Measurements from ENCODE around the gene MIS18A. TPM values are rescaled to one million over a fixed set of nuclear protein-coding genes. Genes with fewer than 3 reads are reported as not detected.

The MIS18A gene
- 15.4 and 17.2 TPM in 2 replicates for total RNA-seq (2014; rRNA removed; shearing (Covaris generic); ENCODE audit: low replicate concordance)

GRCh38 chr21:32278518-32279376 lies at the start of gene MIS18A:
Gene MIS18A (minus strand): TSS chr21:32279049. CDS start chr21:32279014, 35 bp downstream.
- Histone ChIP-seq H3K79me2 (ENCODE audit: low read length) (peaks cover 49% of the 10 kb centered on the region), H3K9me3 (ENCODE audit: low read length) (no peaks in the 10 kb centered on the region), H3K27ac (ENCODE audit: low read length) (no peak within 1 kb of the TSS)

GRCh38 chr21:32328595-32328994 lies 49.7 kb upstream of the MIS18A start:
- Histone ChIP-seq H3K4me3 (ENCODE audit: low read length) (no peak overlapping the region), H3K36me3 (ENCODE audit: insufficient read depth, low read length) (peaks cover 86% of the 10 kb centered on the region), H3K27me3 (ENCODE audit: low read length) (no peaks in the 10 kb centered on the region), H3K27ac (ENCODE audit: low read length) (no peak overlapping the region), H3K4me1 (ENCODE audit: low read length) (peaks cover 4% of the 10 kb centered on the region; the same call in 1 of the 2 replicates), H3K4me2 (ENCODE audit: low read depth, low read length, poor library complexity, severe bottlenecking) (no peak overlapping the region), H3K9ac (ENCODE audit: low read length) (no peak overlapping the region), H2AFZ (ENCODE audit: low read length) (no peak overlapping the region), H3K9me3 (ENCODE audit: low read length) (no peaks in the 10 kb centered on the region), H3K79me2 (ENCODE audit: low read length) (0 out of 2 replicates have a peak, but pooled peaks cover 4% of the 10 kb centered on the region), H4K20me1 (ENCODE audit: insufficient read depth, low read depth, low read length) (no peaks in the 10 kb centered on the region), H3K9me2 (replicated peaks; ENCODE audit: insufficient read depth, low read length) (no peaks in the 10 kb centered on the region)
- DNase-seq, result no peak

More at GRCh38 chr21:32278518-32279376, at the start of gene MIS18A:
- H3K4me3 ChIP-seq (ENCODE audit: low read length), result peak within 1 kb of the TSS; percentile 86
- H4K20me1 ChIP-seq (ENCODE audit: insufficient read depth, low read depth, low read length), result no peaks in the 10 kb centered on the region
- H3K9ac ChIP-seq (ENCODE audit: low read length), result peak within 1 kb of the TSS; percentile 84
- 0 out of 2 replicates have a peak, but pooled peaks cover 5% of the 10 kb centered on the region for H3K36me3 ChIP-seq (ENCODE audit: insufficient read depth, low read length)
- H3K4me1 ChIP-seq (ENCODE audit: low read length), result peaks cover 20% of the 10 kb centered on the region
- DNase-seq, result peak; percentile 98
- H2AFZ ChIP-seq (ENCODE audit: low read length), result peak within 1 kb of the TSS; percentile 82; the same call in 1 of the 2 replicates
- no peaks in the 10 kb centered on the region for H3K27me3 ChIP-seq (ENCODE audit: low read length)
- H3K9me2 ChIP-seq (replicated peaks; ENCODE audit: insufficient read depth, low read length), result no peaks in the 10 kb centered on the region
- peak within 1 kb of the TSS; percentile 80 for H3K4me2 ChIP-seq (ENCODE audit: low read depth, low read length, poor library complexity, severe bottlenecking)

- Histone ChIP-seq H3K79me2 (ENCODE audit: low read length) (no peaks in the 10 kb centered on the region), H3K27me3 (ENCODE audit: low read length) (no peaks in the 10 kb centered on the region), H3K9me2 (replicated peaks; ENCODE audit: insufficient read depth, low read length) (no peaks in the 10 kb centered on the region), H3K4me2 (ENCODE audit: low read depth, low read length, poor library complexity, severe bottlenecking) (no peak overlapping the region), H4K20me1 (ENCODE audit: insufficient read depth, low read depth, low read length) (no peaks in the 10 kb centered on the region), H3K4me3 (ENCODE audit: low read length) (no peak overlapping the region), H2AFZ (ENCODE audit: low read length) (no peak overlapping the region), H3K9ac (ENCODE audit: low read length) (no peak overlapping the region), H3K27ac (ENCODE audit: low read length) (no peak overlapping the region), H3K4me1 (ENCODE audit: low read length) (no peaks in the 10 kb centered on the region), H3K9me3 (ENCODE audit: low read length) (no peaks in the 10 kb centered on the region), H3K36me3 (ENCODE audit: insufficient read depth, low read length) (peaks cover 67% of the 10 kb centered on the region)
- no peak for DNase-seq
These were observed 46.9 kb upstream of the MIS18A start for GRCh38 chr21:32325706-32326105.

GRCh38 chr21:32322676-32323075 lies 43.8 kb upstream of the MIS18A start:
- Histone ChIP-seq H3K27ac (ENCODE audit: low read length) (no peak overlapping the region), H3K36me3 (ENCODE audit: insufficient read depth, low read length) (peaks cover 45% of the 10 kb centered on the region), H3K4me2 (ENCODE audit: low read depth, low read length, poor library complexity, severe bottlenecking) (no peak overlapping the region), H3K27me3 (ENCODE audit: low read length) (no peaks in the 10 kb centered on the region), H3K9ac (ENCODE audit: low read length) (no peak overlapping the region), H4K20me1 (ENCODE audit: insufficient read depth, low read depth, low read length) (no peaks in the 10 kb centered on the region), H3K9me3 (ENCODE audit: low read length) (no peaks in the 10 kb centered on the region), H2AFZ (ENCODE audit: low read length) (no peak overlapping the region), H3K4me3 (ENCODE audit: low read length) (no peak overlapping the region), H3K4me1 (ENCODE audit: low read length) (no peaks in the 10 kb centered on the region), H3K9me2 (replicated peaks; ENCODE audit: insufficient read depth, low read length) (no peaks in the 10 kb centered on the region), H3K79me2 (ENCODE audit: low read length) (no peaks in the 10 kb centered on the region)
- no peak for DNase-seq

- no peaks in the 10 kb centered on the region for H3K27me3 ChIP-seq (ENCODE audit: low read length)
- no peaks in the 10 kb centered on the region for H3K79me2 ChIP-seq (ENCODE audit: low read length)
- no peak overlapping the region for H3K4me2 ChIP-seq (ENCODE audit: low read depth, low read length, poor library complexity, severe bottlenecking)
- no peaks in the 10 kb centered on the region for H3K9me2 ChIP-seq (replicated peaks; ENCODE audit: insufficient read depth, low read length)
- H3K9ac ChIP-seq (ENCODE audit: low read length), result no peak overlapping the region
- no peaks in the 10 kb centered on the region for H3K4me1 ChIP-seq (ENCODE audit: low read length)
- no peaks in the 10 kb centered on the region for H4K20me1 ChIP-seq (ENCODE audit: insufficient read depth, low read depth, low read length)
- H3K27ac ChIP-seq (ENCODE audit: low read length), result no peak overlapping the region
- no peaks in the 10 kb centered on the region for H3K9me3 ChIP-seq (ENCODE audit: low read length)
- H2AFZ ChIP-seq (ENCODE audit: low read length), result no peak overlapping the region
- DNase-seq, result no peak
- peaks cover 41% of the 10 kb centered on the region for H3K36me3 ChIP-seq (ENCODE audit: insufficient read depth, low read length)
- no peak overlapping the region for H3K4me3 ChIP-seq (ENCODE audit: low read length)
These were observed 43.3 kb upstream of the MIS18A start for GRCh38 chr21:32322103-32322502.

- no peaks in the 10 kb centered on the region for H3K4me1 ChIP-seq (ENCODE audit: low read length)
These were observed 42.6 kb upstream of the MIS18A start for GRCh38 chr21:32321480-32321879.

GRCh38 chr21:32320726-32321125 lies 41.9 kb upstream of the MIS18A start:
- no peak overlapping the region for H3K4me3 ChIP-seq (ENCODE audit: low read length)

More at GRCh38 chr21:32321480-32321879, 42.6 kb upstream of the MIS18A start:
- Histone ChIP-seq H3K4me3 (ENCODE audit: low read length) (no peak overlapping the region), H3K9me3 (ENCODE audit: low read length) (no peaks in the 10 kb centered on the region), H3K27ac (ENCODE audit: low read length) (no peak overlapping the region), H3K27me3 (ENCODE audit: low read length) (no peaks in the 10 kb centered on the region), H2AFZ (ENCODE audit: low read length) (no peak overlapping the region), H3K4me2 (ENCODE audit: low read depth, low read length, poor library complexity, severe bottlenecking) (no peak overlapping the region), H3K79me2 (ENCODE audit: low read length) (no peaks in the 10 kb centered on the region), H3K9ac (ENCODE audit: low read length) (no peak overlapping the region), H3K9me2 (replicated peaks; ENCODE audit: insufficient read depth, low read length) (no peaks in the 10 kb centered on the region), H3K36me3 (ENCODE audit: insufficient read depth, low read length) (peaks cover 37% of the 10 kb centered on the region), H4K20me1 (ENCODE audit: insufficient read depth, low read depth, low read length) (no peaks in the 10 kb centered on the region)
- DNase-seq, result no peak

GRCh38 chr21:32320059-32320458 lies 41.2 kb upstream of the MIS18A start:
- no peak overlapping the region for H2AFZ ChIP-seq (ENCODE audit: low read length)

More at GRCh38 chr21:32320726-32321125, 41.9 kb upstream of the MIS18A start:
- H3K4me1 ChIP-seq (ENCODE audit: low read length), result no peaks in the 10 kb centered on the region
- H3K4me2 ChIP-seq (ENCODE audit: low read depth, low read length, poor library complexity, severe bottlenecking), result no peak overlapping the region
- no peaks in the 10 kb centered on the region for H3K79me2 ChIP-seq (ENCODE audit: low read length)
- H3K9me2 ChIP-seq (replicated peaks; ENCODE audit: insufficient read depth, low read length), result no peaks in the 10 kb centered on the region
- H3K9me3 ChIP-seq (ENCODE audit: low read length), result no peaks in the 10 kb centered on the region
- no peak overlapping the region for H3K9ac ChIP-seq (ENCODE audit: low read length)
- H4K20me1 ChIP-seq (ENCODE audit: insufficient read depth, low read depth, low read length), result no peaks in the 10 kb centered on the region
- H3K27ac ChIP-seq (ENCODE audit: low read length), result no peak overlapping the region
- no peak for DNase-seq
- H3K27me3 ChIP-seq (ENCODE audit: low read length), result no peaks in the 10 kb centered on the region
- no peak overlapping the region for H2AFZ ChIP-seq (ENCODE audit: low read length)
- peaks cover 30% of the 10 kb centered on the region for H3K36me3 ChIP-seq (ENCODE audit: insufficient read depth, low read length)

More at GRCh38 chr21:32320059-32320458, 41.2 kb upstream of the MIS18A start:
- no peak overlapping the region for H3K27ac ChIP-seq (ENCODE audit: low read length)
- peaks cover 24% of the 10 kb centered on the region for H3K36me3 ChIP-seq (ENCODE audit: insufficient read depth, low read length)
- H3K9ac ChIP-seq (ENCODE audit: low read length), result no peak overlapping the region
- no peaks in the 10 kb centered on the region for H3K79me2 ChIP-seq (ENCODE audit: low read length)
- no peaks in the 10 kb centered on the region for H3K9me3 ChIP-seq (ENCODE audit: low read length)
- H4K20me1 ChIP-seq (ENCODE audit: insufficient read depth, low read depth, low read length), result no peaks in the 10 kb centered on the region
- DNase-seq, result no peak
- H3K4me2 ChIP-seq (ENCODE audit: low read depth, low read length, poor library complexity, severe bottlenecking), result no peak overlapping the region
- H3K4me1 ChIP-seq (ENCODE audit: low read length), result no peaks in the 10 kb centered on the region
- H3K4me3 ChIP-seq (ENCODE audit: low read length), result no peak overlapping the region
- no peaks in the 10 kb centered on the region for H3K27me3 ChIP-seq (ENCODE audit: low read length)
- H3K9me2 ChIP-seq (replicated peaks; ENCODE audit: insufficient read depth, low read length), result no peaks in the 10 kb centered on the region
